HG03064 (cell line): ENCODE data around the gene SAXO2.
"Not testable (repeated sequence)": the region's sequence is repeated elsewhere in the genome, so short reads cannot be mapped to it uniquely, and the experiment has no call there.

Experiments
- ATAC-seq: cut with Tn5 transposase; IDR thresholded peaks from one replicate; pipeline ENCODE4 v1.9.1; 2021; ENCODE audit warnings: low read depth; ENCODE audit not compliant: unreplicated experiment

SAXO2 gene

DNA sequence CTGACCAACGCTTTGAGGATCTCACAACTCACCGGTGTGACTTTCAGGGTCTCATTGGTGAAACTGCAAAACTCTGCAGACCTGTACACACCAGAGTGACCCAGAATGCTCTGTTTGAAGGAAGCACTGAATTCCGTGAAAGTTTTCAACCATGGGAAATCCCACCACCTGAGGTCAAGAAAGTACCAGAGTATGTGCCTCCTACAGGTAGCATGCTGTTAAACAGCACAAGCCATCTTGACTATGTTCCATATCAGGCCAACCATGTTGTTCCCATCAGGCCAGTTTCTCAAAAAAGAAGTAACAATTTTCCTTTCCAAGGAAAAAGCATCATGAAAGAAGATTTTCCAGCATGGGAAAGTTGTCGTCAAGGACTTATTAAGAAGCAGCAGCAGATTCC, 19.8 kb downstream of the SAXO2 start:
- not testable (repeated sequence) for ATAC-seq

DNA sequence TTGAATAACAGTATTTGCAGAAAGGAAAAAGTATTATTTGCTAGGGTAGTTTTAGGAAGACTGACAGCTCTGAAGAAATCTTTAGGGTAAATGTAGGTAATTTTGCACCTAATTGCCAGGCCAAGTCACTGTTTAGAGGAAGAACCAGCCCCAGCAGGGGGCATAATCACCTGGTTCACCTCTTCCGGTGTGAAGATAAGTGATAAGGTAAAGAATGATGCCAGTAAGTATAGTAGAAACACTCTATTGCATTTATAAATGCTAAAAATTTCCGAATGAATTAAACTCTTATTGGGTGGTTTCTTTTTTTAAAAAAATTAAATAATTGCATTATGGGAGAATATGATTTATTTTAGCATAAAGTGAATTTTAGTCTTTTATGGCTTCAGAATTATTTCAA, 21.8 kb downstream of the SAXO2 start:
- not testable (repeated sequence) for ATAC-seq

DNA sequence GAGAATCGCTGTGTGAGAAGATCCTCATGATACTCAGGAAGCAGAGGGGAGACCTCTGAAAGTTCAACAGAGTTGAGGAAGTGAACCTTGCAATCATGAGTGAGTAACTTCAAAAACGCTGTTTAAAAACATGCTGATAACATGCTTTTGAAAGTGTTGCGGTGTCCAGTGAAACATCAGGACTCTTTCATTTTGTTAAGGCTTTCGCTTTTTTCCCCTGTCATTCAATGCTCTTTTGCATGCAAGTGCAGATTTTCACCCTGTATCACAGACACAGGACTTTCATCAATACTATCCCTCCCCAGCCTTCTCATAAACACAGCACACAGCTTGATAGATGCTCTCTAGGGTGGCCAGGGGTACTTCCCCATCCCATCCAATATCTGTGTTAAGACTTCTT, 23.9 kb downstream of the SAXO2 start:
- peak; percentile 91 for ATAC-seq

DNA sequence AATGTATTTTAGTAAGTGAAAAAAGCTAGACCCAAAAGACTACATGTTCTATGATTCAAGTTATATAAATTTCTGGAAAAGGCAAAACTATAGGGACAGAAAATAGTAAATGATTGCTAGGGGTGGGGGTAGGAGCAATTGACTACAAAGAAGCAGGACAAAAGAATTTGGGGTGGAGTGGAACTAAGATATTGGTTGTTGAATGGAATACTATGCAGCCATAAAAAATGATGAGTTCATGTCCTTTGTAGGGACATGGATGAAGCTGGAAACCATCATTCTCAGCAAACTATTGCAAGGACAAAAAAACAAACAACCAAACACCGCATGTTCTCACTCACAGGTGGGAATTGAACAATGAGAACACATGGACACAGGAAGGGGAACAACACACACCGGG, 25.6 kb downstream of the SAXO2 start:
- not testable (repeated sequence) for ATAC-seq

DNA sequence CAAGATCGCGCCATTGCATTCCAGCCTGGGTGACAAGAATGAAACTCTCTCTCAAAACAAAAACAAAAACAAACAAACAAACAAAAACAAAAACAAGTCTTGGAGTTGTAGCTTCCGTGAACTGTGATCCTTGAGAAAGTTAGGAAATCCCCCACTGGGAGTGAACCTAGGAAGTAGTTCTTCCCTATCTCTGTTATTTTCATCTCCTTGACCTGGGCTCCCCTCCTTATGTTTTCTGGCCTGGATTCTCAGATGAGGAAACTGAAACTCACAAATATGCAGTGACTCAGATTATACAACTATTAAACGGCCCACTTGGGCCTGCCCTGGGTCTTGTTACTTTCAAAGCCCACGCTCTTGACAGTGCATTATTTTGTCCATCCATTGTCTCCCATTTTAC, 29.7 kb downstream of the SAXO2 start:
- ATAC-seq, result no peak

DNA sequence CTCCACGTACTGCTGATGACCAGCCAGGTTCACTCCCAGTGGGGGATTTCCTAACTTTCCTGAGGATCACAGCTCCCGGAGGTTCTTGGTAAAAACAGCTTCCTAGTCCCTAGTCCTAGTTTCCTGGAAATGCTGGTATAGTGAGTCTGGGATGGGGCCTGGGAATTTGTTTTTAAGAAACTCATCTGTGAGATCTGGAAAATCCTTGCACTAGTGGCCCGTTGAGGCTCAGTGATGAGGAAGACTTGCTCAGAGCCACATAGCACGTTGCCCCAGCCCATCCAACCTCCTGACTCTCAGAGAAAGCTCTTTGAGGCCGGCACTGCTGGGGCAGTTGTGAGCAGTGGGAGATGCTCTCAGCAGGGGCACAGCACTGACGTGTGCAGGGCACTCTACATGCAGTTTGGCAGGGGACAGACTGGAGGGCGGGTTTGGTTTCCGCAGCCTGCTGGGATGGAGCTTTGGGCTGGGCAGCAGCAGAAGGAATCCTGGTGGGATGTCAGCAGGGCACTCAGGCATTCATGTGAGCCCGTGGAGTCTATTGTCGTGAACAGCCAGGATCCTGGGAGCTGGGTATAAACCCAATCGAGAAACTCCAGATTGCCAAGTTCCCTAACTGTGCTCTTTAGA, 31.6 kb downstream of the SAXO2 start:
- no peak for ATAC-seq

DNA sequence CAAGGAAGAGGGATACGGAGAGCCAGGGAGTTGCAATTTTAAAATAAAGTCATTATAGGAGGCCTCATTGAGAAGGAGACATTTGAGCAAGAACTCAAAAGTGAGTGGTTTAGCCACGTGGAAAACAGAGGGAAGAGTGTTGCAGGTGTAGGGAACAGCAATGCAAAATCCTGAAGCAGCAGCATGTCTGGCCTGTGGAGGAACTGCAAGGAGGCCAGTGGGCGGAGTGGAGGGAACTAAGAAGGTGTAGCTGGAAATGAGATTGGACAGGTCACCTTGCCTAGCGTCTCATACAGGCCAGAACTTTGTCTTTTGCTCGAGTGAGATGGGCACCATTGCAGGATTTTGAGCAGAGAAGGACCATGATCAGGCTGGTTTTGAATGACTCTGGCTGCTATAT, 34.9 kb downstream of the SAXO2 start:
- ATAC-seq, result no peak

DNA sequence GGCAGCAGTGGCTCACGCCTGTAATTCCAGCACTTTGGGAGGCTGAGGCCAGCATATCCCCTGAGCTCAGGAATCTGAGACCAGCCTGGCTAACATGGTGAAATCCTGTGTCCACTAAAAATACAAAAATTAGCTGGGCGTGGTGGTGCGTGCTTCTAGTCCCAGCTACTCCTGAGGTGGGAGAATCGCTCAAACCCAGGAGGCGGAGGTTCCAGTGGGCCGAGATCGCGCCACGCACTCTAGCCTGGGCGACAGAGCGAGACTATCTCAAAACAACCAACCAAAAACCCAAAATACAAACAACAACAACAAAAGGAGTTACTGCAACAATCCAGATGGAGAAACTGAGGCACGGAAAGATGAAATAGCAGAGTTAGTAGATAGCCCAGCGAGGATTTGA, 35.4 kb downstream of the SAXO2 start:
- ATAC-seq, result no peak

DNA sequence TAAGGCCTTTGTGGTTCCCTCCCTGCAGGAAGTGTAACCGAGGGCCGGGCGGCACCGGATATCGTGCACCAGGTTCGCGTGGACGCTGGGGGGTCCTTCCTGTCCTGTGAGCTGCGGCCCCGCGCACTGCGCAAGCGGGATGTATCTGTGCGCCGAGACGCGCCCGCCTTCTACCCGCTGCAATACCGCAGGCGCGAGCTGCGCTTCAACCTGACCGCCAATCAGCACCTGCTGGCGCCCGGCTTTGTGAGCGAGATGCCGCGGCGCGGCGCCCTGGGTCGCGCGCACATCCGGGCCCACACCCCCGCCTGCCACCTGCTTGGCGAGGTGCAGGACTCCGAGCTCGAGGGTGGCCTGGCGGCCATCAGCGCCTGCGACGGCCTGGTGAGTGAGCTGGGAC, 35.9 kb downstream of the SAXO2 start:
- no peak for ATAC-seq

DNA sequence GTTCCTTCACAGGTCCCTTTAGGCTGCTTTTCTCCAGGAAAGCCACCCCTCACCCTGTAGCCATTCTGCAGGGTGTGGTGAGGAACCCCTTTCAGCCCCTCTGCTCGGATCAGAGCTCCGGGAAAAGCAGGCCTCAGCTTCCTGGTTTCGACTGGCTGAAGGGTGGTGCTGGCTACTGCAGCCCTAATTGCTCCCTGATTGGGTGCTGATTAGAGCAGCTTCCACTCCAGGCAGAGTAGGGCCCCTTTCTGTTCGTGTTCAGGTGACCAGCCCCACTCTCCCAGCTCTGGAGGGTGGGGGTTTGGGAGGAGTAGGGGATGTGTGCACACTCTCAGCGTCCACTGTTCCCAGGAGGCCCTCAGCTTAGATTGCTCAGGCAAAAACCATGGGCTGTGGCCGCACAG, 36.9 kb downstream of the SAXO2 start:
- ATAC-seq, result not testable (repeated sequence)

DNA sequence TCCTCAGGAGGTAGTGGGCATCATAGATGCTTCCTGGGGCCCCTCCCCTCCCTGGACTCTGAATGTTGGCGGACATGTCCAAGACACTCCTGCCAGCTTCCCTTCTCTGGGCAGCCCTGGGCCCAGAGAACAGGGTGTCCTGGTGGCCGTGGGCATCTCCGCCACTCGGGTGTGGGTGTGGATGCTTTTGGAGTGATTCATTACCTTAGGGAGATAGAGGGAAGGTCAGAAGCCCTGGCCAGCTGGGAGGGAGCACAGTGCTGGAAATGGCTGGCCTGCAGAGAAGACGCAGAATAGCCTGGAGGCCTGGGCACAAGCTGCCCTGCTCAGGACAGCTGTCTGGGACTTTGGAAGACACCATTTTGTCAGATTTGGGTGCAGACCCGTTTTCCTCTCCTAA, 37.7 kb downstream of the SAXO2 start:
- ATAC-seq, result not testable (repeated sequence)

DNA sequence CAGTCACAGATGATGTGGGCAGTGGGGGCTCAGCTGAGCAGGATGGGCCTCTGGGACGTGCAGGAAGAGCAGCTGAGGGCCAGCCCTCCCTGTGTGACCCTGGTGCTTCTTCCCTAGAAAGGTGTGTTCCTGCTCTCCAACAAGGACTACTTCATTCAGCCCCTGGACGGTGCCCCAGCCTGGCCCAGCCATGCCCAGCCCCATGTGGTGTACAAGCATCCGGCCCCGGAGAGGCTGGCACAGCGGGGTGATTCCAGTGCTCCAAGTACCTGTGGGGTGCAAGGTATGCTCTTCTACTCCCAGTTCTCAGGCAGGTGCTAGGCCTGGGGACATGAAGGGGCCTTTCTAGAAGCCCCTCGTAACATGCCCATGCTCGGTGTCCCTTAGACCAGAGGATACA, 38.3 kb downstream of the SAXO2 start:
- no peak for ATAC-seq

DNA sequence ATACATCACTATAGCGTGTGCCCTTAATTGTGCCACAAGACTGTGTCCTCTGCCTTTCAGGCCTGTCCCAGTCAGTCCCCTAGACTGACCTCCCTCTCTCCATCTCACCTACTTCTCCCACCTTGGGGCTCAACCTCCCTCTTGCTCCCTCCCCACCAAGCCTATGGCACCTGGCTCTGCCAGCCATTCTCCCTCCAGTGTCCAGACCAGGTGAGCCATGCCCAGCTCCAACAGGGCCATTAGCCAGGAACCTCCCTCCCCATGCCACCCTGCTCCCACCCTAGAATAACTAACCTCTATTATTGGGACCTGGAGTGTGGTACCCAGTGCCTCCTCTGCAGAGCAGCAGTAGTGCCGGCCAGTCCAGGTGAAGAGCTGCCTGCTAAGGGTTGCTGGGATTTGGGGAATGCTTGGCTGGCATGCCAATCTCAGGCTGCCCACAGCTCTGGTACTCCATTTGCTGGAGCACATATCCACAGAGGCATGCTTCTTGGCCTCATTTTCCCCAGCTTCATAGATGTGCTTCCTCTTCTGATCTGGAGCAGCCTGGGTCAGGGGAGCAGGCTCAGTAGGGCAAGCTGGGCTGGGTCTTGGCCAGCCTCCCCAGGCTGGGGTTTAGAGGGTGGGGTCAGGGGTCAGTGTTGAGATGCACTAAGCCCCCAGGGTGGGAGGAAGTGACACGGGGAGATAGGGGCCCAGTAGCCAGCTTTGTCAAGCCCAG, 38.8 kb downstream of the SAXO2 start:
- no peak for ATAC-seq

DNA sequence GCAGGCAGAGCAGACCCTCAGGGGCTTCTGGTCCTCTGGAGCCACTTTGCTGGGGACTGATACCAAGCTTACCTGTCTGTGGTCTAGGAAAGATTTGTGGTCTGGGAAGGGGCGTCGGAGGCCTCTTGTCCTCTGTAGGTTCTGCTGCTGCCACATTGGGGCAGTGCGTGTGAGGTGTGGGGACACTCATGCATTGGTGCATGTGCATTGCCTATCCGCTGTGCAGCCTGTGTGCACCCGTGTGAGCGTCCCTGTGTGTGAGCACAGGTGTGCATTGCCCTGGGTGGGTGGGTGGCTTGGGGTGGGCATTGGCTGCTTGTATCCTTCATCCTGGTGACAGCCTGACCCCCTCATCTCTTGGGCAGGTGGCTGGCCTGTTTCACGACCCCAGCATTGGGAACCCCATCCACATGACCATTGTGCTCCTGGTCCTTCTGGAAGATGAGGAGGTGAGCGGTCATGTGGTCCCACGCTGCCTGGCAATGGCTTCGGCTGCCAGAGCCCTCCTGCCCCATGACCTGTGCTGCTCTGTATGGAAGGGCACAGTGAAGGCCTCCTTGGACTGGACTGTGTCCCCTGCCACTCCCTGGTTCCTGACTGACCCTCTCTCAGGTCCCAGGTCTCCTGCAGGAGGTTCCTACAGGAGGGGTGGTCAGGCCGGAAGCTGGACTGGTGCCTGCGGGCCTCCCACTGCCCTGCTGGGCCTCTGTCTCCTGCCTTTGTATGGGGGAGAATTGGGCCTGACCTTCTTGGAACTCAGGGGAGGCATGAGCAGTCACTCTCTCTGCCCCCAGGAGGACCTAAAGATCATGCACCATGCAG, 41.5 kb downstream of the SAXO2 start:
- no peak for ATAC-seq

DNA sequence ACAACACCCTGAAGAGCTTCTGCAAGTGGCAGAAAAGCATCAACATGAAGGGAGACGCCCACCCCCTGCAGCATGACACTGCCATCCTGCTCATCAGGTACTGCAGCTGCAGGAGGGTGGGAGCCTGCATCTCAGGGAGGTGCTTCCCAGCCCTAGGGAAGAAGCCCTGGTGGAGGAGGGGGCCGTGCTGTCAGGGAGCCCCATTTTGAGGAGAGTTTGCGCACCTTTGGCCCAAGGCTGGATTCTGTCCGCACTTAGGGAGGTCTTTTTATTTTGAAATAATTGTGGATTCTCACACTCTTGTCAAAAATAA, 42.1 kb downstream of the SAXO2 start:
- no peak for ATAC-seq

DNA sequence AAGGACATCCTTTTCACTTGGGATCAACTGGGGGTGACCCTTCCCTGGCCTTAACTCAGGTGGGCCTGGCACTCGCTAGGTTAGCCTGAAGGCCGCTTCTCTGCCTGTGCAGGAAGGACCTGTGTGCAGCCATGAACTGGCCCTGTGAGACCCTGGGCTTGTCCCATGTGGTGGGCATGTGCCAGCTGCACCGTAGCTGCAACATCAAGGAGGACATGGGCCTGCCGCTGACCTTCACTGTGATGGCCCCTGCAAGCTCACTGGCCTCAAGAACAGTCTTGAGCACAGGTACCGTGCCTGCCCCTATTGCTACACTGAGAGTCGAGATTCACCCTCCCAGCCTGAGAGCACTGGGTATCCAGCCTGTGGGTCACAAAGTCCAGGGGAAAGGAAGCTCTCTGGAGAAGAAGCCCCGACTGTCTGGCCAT, 43.0 kb downstream of the SAXO2 start:
- ATAC-seq, result no peak

DNA sequence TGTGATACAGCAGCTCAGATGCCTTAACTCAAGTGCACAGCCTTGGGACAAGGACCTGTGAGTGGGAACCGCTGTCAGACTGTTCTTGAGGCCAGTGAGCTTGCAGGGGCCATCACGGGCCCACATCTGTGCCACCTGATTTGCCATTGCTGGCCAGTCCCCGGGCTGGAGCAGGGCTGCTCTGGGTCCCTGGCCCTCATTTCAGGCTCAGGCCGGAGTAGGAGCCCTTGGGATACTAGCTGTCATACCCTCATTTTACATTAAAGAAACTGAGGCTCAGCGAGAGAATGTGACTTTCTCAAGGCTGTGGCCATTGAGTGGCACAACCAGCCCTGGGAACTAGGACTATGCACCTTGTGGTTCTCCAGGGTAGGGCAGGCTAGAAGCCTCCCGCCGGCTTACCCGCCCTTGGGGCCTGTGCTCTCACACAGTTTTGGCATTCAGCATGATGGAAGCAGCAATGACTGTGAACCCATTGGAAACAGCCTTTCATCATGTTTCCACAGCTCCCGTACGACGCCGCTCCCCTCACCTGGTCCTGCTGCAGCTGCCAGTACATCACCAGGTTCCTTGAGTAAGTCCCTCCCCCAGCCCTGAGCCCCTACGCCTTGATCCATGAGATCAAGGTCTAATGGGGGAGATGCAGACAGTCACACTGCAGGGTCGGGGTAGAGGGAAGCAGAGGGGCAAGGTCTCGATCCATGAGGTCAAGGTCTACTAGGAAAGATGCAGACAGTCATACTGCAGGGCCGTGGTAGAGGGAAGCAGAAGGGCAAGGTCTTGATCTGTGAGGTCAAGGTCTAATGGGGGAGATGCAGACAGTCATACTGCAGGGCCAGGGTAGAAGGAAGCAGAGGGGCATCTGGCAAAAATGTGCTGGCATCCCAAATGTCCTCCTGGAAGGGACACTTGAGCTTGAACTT, 44.4 kb downstream of the SAXO2 start:
- ATAC-seq, result no peak

DNA sequence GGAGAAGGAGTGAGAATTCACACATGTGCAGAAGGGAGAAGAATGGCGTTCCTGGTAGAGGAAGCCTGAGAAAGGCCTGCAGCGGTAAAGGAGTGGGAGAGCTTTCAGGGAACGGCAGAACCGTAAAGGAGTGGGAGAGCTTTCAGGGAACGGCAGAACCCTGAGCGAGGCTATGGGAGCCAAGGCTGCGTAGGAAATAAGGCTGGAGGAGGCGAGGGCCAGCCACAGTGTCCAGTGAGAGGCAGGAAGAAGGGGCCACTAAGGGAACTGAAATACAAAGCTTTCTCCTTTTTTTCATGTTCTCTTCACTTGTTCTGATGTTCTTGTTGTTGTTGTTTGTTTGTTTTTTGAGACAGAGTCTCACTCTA, 45.1 kb downstream of the SAXO2 start:
- ATAC-seq, result no peak

DNA sequence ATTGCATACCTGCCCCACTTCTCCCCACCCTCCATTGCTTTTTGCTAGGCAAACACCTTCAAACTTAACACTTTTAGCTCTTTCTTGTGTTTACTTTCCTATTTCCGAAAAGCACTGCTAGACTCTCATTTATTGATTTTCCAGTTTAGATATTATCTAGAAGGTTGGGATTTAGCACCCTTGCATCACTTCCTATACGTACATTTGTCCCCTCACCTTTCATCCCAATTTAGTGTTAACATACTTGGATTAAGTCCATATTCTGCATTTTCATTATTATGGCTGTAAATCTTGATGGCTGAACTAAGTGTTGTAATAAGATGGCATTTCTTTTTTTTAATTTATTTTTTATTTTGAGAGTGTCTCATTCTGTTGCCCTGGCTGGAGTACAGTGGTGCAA, 47.2 kb downstream of the SAXO2 start:
- ATAC-seq, result no peak

DNA sequence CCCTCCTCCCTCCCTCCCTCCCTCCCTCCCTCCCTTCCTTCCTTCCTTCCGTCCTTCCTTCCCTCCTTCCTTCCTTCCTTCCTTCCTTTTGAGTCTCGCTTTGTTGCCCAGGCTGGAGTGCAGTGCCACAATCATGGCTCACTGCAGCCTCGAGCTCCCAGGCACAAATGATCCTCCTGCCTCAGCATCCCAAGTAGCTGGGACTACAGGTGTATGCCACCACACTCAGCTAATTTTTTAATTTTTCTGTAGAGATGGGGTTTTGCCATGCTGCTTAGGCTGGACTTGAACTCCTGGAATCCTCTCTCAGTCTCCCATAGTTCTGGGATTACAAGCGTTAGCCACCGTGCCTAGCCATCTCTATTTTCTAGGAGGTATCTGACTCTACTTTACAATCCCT, 48.7 kb downstream of the SAXO2 start:
- ATAC-seq, result not testable (repeated sequence)
